Heart right ventricle (tissue), 16 donors: ENCODE results near the gene GNG2. TPM values are rescaled to one million over a fixed set of nuclear protein-coding genes. Genes with fewer than 3 reads are reported as not detected.

Experiments
- ATAC-seq, 8 donors: fragments of 200-7000 bp; cut with Tn5 transposase; one replicate each; pipeline ENCODE4 v1.9.1; 2020; ENCODE audit warnings: mild to moderate bottlenecking in 8 of 8, moderate library complexity in 8 of 8, moderate number of reproducible peaks in 1 of 8
- DNase-seq, 2 donors: peaks; one replicate each; pipeline ENCODE4 v3.0.0-alpha.2; 2020
- H3K27ac ChIP-seq, 10 donors: fragments of 200-600 bp; sonication (generic) in 2 of 10; one replicate each; pipeline versions ENCODE4 v1.5.0 to v1.8.0; 2020 to 2022; ENCODE audit warnings: mild to moderate bottlenecking in 3 of 10
- H3K27me3 ChIP-seq, 7 donors: fragments of 200-600 bp; one replicate each; pipeline ENCODE4 v1.8.0; 2021 to 2022; ENCODE audit warnings: mild to moderate bottlenecking in 2 of 7
- H3K36me3 ChIP-seq, 9 donors: fragments of 200-600 bp; sonication (generic) in 1 of 9; one replicate each; pipeline versions ENCODE4 v1.5.0 to v1.8.0; 2020 to 2022; ENCODE audit warnings: mild to moderate bottlenecking in 2 of 9
- H3K4me1 ChIP-seq, 9 donors: fragments of 200-600 bp; sonication (generic) in 1 of 9; one replicate each; pipeline versions ENCODE4 v1.5.0 to v1.8.0; 2020 to 2022; ENCODE audit warnings: mild to moderate bottlenecking in 4 of 9
- H3K4me3 ChIP-seq, 10 donors: fragments of 200-600 bp; sonication (generic) in 2 of 10; one replicate each; pipeline versions ENCODE4 v1.5.0 to v1.8.0; 2020 to 2022; ENCODE audit warnings: mild to moderate bottlenecking in 7 of 10, moderate library complexity in 2 of 10
- H3K9me3 ChIP-seq, 11 donors: fragments of 200-600 bp in 10 of 11; sonication (generic) in 2 of 11; one replicate each; pipeline versions ENCODE4 v1.5.0 to v1.8.0; 2013 to 2022; ENCODE audit warnings: mild to moderate bottlenecking in 2 of 11, control low read depth in 1 of 11, moderate library complexity in 1 of 11
- WGBS, 2 donors: extraction: QIAGEN DNeasy Blood & Tissue Kit; methylation state at CpG; one replicate each; pipeline ENCODE4 v1.1.7; 2013; ENCODE audit warnings: inconsistent platforms in 1 of 2; 5-methylcytosine and 5-hydroxymethylcytosine counted together
- intact Hi-C, 10 donors: fragments of 100-400 bp; cut with DNase I; formaldehyde crosslinking; loops; one replicate each; pipeline versions ENCODE4 v1.11.1 to v1.14.2; 2022
- polyA plus RNA-seq, 2 donors: library from polyadenylated mRNA; stranded (reverse); fragments of 200-250 nt; gene quantifications; one replicate each; pipeline ENCODE4 v1.2.3, GENCODE V29; 2013
- total RNA-seq, 10 donors: library from RNA; stranded (reverse); fragmentation: NEBNext Ultra II Directional in 3 of 10; extraction: Animal tissue kit (Norgen Biotek cat#: 25700) in 3 of 10; gene quantifications; one replicate each; pipeline versions ENCODE4 v1.2.1 to v1.2.4, GENCODE V29; 2021 to 2023
- TF ChIP-seq, protein P1 (sequence below), 9 donors: fragments of 200-600 bp; sonication (generic) in 2 of 9; IDR thresholded peaks; one replicate each; pipeline versions ENCODE4 v1.5.0 to v1.8.0; 2021 to 2022; ENCODE audit warnings: antibody characterized with exemption in 9 of 9, mild to moderate bottlenecking in 5 of 9, moderate library complexity in 1 of 9
- donor health status: Arrhythmogenic right ventricular cardiomyopathy.
- donor health status: ischemic (EF 13 %, LVEDD 7.1; RV severe dilation, severe dysfunction).
- donor health status: healthy with polysubstance abuse.
- donor health status: DM: no; HTN: yes; CAD: no.
- donor health status: DM: no; HTN: no; CAD: no.
- donor health status: ischemic (EF 25% LVEDD 6.9; RV normal size, moderate dysfunction).
- donor health status: ischemic (EF 25% LVEDD 5.7; RV mildly dilated, moderate dysfunction).
- donor health status: healthy.
- donor health status: DM: yes; HTN: yes; CAD: no.
- donor health status: Ischemic cardiomyopathy.
- donor health status: ischemic (EF 35%, LVEDD 5.7; RV mildly dilated, moderate dysfunction).
- donor health status: nonischemic (EF 11% LVEDD 7.7; RV severe dilation, severe dysfunction).
- donor health status: DM: yes; HTN: yes; CAD: no.
- donor health status: PGD.
- donor health status: ischemic (EF 29% LVEDD 5.4; RV normal size, mild dysfunction).
- donor health status: nonischemic (EF 23%, LVEDD 6.1; RV moderate dilation, normal function).

The GNG2 gene
- total and polyA plus RNA-seq, 12 donors: 3.6 to 20.6 (median 7.2) TPM

DNA sequence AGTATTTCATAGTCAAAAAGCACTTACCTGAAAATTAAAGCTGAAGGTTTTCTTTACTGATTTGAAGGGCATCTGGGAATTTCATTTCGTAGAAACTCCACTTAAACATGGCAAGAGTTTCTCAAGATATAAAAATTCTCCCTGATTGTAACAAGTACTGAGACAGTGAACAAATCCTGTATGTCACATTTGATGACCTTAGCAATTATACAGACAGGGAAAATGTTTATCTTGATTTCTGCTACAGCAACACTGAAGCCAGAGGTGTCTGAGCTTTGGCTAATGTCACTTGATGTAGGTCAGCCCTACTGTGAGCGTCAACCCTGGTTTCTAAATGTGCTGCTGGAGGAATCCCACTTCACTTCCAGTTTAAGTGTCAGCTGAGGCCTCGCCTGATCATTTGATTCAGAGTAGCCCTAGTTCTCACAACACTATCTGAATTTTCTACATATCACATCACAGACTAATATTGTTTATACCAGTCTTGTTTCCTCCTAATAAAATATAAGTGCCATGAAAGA lies 149.8 kb downstream of the GNG2 start:
- Histone ChIP-seq H3K36me3 (peaks cover 0 to 92% (median 52%) of the 10 kb centered on the region in 9 donors), H3K9me3 (no peaks in the 10 kb centered on the region), H3K4me1 (peaks cover 13 to 65% (median 44%) of the 10 kb centered on the region in 9 donors), H3K27me3 (no peaks in the 10 kb centered on the region), H3K4me3 (no peak overlapping the region), H3K27ac (peak overlapping the region in 9 of 10 donors; percentile 21 to 85 (median 65))
- intact Hi-C loops: loop anchor here in 7 of 10 donors (5.0 to 10.0 kb wide), 5 partner anchors 37 to 122 kb away; partner anchors contain the start of gene NID2 (in 3 of the 7)
- WGBS, 2 donors: 47 to 61% methylated on average over 3 of the region's 3 CpGs
- ATAC-seq (peak in 7 of 8 donors; percentile 11 to 64 (median 39)), DNase-seq (no peak)
- TF ChIP-seq, protein P1, sequence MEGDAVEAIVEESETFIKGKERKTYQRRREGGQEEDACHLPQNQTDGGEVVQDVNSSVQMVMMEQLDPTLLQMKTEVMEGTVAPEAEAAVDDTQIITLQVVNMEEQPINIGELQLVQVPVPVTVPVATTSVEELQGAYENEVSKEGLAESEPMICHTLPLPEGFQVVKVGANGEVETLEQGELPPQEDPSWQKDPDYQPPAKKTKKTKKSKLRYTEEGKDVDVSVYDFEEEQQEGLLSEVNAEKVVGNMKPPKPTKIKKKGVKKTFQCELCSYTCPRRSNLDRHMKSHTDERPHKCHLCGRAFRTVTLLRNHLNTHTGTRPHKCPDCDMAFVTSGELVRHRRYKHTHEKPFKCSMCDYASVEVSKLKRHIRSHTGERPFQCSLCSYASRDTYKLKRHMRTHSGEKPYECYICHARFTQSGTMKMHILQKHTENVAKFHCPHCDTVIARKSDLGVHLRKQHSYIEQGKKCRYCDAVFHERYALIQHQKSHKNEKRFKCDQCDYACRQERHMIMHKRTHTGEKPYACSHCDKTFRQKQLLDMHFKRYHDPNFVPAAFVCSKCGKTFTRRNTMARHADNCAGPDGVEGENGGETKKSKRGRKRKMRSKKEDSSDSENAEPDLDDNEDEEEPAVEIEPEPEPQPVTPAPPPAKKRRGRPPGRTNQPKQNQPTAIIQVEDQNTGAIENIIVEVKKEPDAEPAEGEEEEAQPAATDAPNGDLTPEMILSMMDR (IDR thresholded peaks at IDR 0.05): no peak

DNA sequence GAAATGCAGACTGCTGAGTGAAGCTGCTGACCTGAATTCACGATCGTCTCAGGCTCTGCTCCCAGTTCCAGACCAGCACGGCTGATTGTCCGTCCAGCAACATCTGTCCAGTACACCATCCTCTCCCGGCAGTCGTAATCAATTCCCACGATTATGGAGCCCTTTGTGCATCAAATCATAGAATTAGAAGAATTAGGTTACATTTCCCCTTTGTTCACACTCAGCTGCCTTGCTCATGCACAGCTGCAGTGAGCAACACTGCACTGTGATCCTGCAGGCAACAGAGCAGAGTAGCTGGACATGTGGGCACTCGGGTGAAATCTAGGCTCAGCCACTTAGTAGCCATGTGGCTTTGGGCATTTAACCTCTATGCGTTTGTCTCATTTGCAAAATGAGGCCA lies 151.1 kb downstream of the GNG2 start:
- H3K36me3 ChIP-seq: peaks cover 0 to 85% (median 39%) of the 10 kb centered on the region in 9 donors
- no peak for ATAC-seq
- WGBS, 2 donors: 80 to 81% methylated on average over 9 of the region's 9 CpGs
- intact Hi-C loops: loop anchor here in 7 of 10 donors (5.0 to 10.0 kb wide), 5 partner anchors 36 to 121 kb away; partner anchors contain the start of gene NID2 (in 3 of the 7)
- peaks cover 13 to 75% (median 57%) of the 10 kb centered on the region in 9 donors for H3K4me1 ChIP-seq
- TF ChIP-seq, protein P1 (IDR thresholded peaks at IDR 0.05): no peak
- no peak overlapping the region for H3K4me3 ChIP-seq
- no peak for DNase-seq
- peak overlapping the region in 8 of 10 donors; percentile 34 to 85 (median 72) for H3K27ac ChIP-seq
- no peaks in the 10 kb centered on the region for H3K27me3 ChIP-seq
- H3K9me3 ChIP-seq: no peaks in the 10 kb centered on the region

DNA sequence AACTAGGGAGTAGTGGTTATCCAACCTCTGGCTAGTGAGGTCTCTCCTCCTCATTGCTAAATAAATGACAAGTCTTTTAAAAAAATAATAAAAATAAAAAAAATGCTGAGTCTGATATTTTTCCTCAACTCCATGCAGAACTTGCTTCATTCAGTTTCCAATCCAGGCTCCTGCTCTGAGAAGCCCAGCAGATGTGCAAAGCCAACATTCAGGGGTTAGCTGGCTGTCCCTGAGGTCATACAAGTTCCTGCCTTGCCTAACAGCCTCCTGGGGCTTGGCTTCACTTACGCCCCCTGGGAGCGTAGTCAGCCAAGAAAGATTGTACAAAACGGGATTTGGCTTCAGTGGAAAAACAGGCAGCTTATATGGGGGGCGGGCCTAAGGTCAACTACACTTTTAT lies 152.2 kb downstream of the GNG2 start:
- peaks cover 0 to 81% (median 35%) of the 10 kb centered on the region in 9 donors for H3K36me3 ChIP-seq
- 19 to 21% methylated on average over 4 of the region's 4 CpGs for WGBS, 2 donors
- intact Hi-C loops: loop anchor here in 7 of 10 donors (2.0 to 10.0 kb wide), 6 partner anchors 35 to 120 kb away; partner anchors contain the start of gene NID2 (in 3 of the 7)
- peak; percentile 24 to 77 (median 54) for ATAC-seq
- no peaks in the 10 kb centered on the region for H3K9me3 ChIP-seq
- peak; percentile 61 to 74 for DNase-seq
- H3K27ac ChIP-seq: peak overlapping the region in 9 of 10 donors; percentile 65 to 85 (median 75)
- H3K4me3 ChIP-seq: no peak overlapping the region
- no peaks in the 10 kb centered on the region for H3K27me3 ChIP-seq
- H3K4me1 ChIP-seq: peaks cover 13 to 82% (median 61%) of the 10 kb centered on the region in 9 donors
- TF ChIP-seq, protein P1 (IDR thresholded peaks at IDR 0.05): peak in 1 of 9 donors; percentile 14

DNA sequence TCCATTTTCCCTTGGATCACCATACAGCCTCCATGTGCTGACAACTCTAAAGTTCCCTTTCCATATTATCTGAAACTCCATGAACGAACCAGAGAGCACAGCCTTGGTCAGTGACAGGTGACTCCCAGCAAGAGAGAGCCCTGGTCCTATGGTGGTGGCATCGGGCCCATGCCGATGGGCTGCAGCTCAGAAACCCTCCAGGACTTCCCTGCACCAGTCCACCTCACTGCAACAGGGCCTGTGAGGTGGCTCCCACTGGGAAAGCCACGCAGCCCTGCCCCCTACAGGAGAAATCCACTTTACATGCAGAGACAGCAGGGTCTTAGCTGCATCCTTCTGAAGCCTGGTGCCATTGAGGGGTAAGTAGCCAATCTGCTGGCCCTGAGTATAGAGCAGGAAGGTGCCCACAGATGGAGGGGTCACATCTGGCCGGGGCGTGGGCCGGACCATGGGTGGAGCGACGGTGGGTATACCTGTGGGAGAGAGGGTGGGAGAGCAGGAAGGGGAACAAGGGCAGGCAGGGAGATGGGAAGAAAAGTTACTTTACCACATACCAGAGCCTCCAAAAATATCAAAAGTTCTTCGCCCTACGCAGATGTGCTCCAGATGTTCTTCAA lies 153.7 kb downstream of the GNG2 start:
- peak in 7 of 8 donors; percentile 5 to 45 (median 25) for ATAC-seq
- peaks cover 13 to 97% (median 76%) of the 10 kb centered on the region in 9 donors for H3K4me1 ChIP-seq
- no peak overlapping the region for H3K4me3 ChIP-seq
- WGBS, 2 donors: 42 to 55% methylated on average over 11 of the region's 11 CpGs
- DNase-seq: no peak
- TF ChIP-seq, protein P1 (IDR thresholded peaks at IDR 0.05): peak in 6 of 9 donors; percentile 23 to 42 (median 32)
- H3K27me3 ChIP-seq: no peaks in the 10 kb centered on the region
- intact Hi-C loops: loop anchor here in 8 of 10 donors (2.0 to 10.0 kb wide), 8 partner anchors 17 to 118 kb away; partner anchors contain the start of gene NID2 (in 5 of the 8)
- H3K27ac ChIP-seq: peak overlapping the region; percentile 65 to 85 (median 74)
- peaks cover 0 to 81% (median 31%) of the 10 kb centered on the region in 9 donors for H3K36me3 ChIP-seq
- H3K9me3 ChIP-seq: no peaks in the 10 kb centered on the region
